ENCODE results near the gene ESX1. TPM values are rescaled to one million over a fixed set of nuclear protein-coding genes. Genes with fewer than 3 reads are reported as not detected.

Gene ESX1
- total and polyA plus RNA-seq, 2 of the 4 experiments (the other 2 are of a cell fraction): not detected

DNA sequence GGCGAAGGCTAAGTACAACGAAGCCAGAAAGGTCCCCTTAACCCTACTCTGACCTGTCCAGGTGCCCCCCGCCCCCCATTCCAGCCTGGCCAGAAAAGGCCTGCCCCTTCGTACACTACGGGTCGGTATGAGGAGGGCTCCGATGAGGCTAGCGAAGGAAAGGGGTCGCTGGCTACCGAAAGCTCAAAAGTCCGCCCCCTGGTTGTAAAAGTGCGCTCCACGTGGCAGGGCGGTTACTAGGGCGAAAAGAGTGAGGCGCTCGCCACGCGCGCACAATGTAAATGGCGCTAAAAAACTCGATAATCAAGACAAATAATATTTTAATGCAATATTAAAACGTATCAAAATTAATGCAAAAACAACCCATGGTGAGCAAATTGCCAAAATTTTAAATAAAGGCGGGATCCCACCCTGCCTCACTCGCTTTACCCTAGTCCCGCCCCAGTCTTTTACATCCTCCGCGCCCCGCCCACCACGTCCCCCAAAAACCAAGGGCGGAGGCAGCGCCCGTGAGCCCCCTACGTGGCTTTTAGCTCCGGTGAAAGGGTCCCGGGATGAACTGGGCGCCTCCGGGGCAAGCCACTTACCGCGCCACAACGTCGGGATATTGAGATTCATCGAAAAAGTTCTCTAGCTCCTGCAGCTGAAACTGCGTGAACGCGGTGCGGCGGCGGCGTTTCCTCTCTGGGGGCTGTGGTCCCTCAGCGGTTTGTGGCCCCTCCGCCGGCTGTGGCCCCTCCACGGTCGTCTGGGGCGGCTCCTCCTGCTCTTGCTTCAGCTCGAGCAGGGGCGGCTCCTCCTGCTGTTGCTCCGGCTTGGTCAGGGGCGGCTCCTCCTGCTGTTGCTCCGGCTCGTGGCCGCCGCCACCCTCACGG, 929 bp downstream of the ESX1 start:
- Histone ChIP-seq H4K8ac (ENCODE audit: low read depth in 2 of 2, low read length in 2 of 2) (no peak overlapping the region), H3K4me3 (ENCODE audit: insufficient read depth, low read depth, low read length) (no peak overlapping the region), H3K56ac (ENCODE audit: extremely low read depth, insufficient read depth, low read length) (no peak overlapping the region), H4K5ac (ENCODE audit: low read depth, low read length) (no peak overlapping the region), H2AFZ (replicated peaks; ENCODE audit: low read length, poor library complexity) (peak overlapping the region; percentile 43), H3K4me1 (ENCODE audit: control insufficient read depth, insufficient read depth, low read length) (no peaks in the 10 kb centered on the region), H2BK5ac (ENCODE audit: low read depth, low read length, poor library complexity, severe bottlenecking) (no peak overlapping the region), H3K9ac (ENCODE audit: low read depth, low read length) (no peak overlapping the region), H2AK9ac (replicated peaks; ENCODE audit: low read depth, low read length, poor library complexity) (no peak overlapping the region), H3K9me1 (ENCODE audit: insufficient read depth, low read length) (no peaks in the 10 kb centered on the region), H3K9me3 (ENCODE audit: control insufficient read depth, insufficient read depth, low read length) (peaks cover 3% of the 10 kb centered on the region; the same call in 1 of the 2 replicates), H3K27ac (ENCODE audit: insufficient read depth, low read length) (no peak overlapping the region), H4K91ac (ENCODE audit: insufficient read depth, low read depth, low read length) (no peak overlapping the region), H4K20me1 (ENCODE audit: insufficient read depth, low read length) (no peaks in the 10 kb centered on the region), H3K23ac (ENCODE audit: low read depth, low read length) (no peak overlapping the region), H2BK20ac (ENCODE audit: low read depth, low read length) (no peak overlapping the region), H2BK15ac (ENCODE audit: low read depth, low read length) (no peak overlapping the region), H3K79me1 (ENCODE audit: low read depth in 1 of 2, low read length in 2 of 2) (no peaks in the 10 kb centered on the region), H3K18ac (ENCODE audit: low read depth, low read length) (no peak overlapping the region), H2AK5ac (ENCODE audit: low read depth, low read length) (no peak overlapping the region), H3K4me2 (ENCODE audit: low read depth, low read length) (peak overlapping the region; percentile 28; the same call in 1 of the 2 replicates), H3K27me3 (ENCODE audit: control insufficient read depth, insufficient read depth, low read length) (peaks cover 46% of the 10 kb centered on the region), H3K4ac (ENCODE audit: low read depth, low read length) (no peak overlapping the region), H3K36me3 (ENCODE audit: control insufficient read depth, insufficient read depth, low read length) (no peaks in the 10 kb centered on the region), H2BK120ac (ENCODE audit: low read depth, low read length) (no peak overlapping the region), H3K14ac (replicated peaks; ENCODE audit: low read depth, low read length) (no peak overlapping the region)
- WGBS, 2 experiments (ENCODE audit: extremely low coverage in 2 of 2, insufficient read length in 1 of 2): 24% methylated on average over 31 of the region's 65 CpGs; no CpG with 5 or more reads in 1 of the 2 experiments
- intact Hi-C loops (cut with micrococcal nuclease) (no loop called here), dilution Hi-C loops (cut with HindIII; ENCODE audit: low sequenced_read_pairs, unreplicated experiment) (no loop called here), in situ Hi-C loops (cut with MboI; ENCODE audit: low sequenced_read_pairs) (no loop called here)
- CTCF ChIA-PET: interaction anchor here (0.5 kb wide), 1 partner anchor 15 kb away, joined by 3 read pairs; no protein-coding TSS in a partner anchor
- BruUV-seq (replicated peaks): no TSS peak
- DNase-seq (no peak), ATAC-seq (ENCODE audit: low read depth) (no peak)
- no peak for TF ChIP-seq CEBPB (IDR thresholded peaks at IDR 0.05; ENCODE audit: low read depth, low read length)
- TF ChIP-seq CHD1 (IDR thresholded peaks at IDR 0.05; ENCODE audit: low read depth, low read length): no peak
- TF ChIP-seq, protein P1, sequence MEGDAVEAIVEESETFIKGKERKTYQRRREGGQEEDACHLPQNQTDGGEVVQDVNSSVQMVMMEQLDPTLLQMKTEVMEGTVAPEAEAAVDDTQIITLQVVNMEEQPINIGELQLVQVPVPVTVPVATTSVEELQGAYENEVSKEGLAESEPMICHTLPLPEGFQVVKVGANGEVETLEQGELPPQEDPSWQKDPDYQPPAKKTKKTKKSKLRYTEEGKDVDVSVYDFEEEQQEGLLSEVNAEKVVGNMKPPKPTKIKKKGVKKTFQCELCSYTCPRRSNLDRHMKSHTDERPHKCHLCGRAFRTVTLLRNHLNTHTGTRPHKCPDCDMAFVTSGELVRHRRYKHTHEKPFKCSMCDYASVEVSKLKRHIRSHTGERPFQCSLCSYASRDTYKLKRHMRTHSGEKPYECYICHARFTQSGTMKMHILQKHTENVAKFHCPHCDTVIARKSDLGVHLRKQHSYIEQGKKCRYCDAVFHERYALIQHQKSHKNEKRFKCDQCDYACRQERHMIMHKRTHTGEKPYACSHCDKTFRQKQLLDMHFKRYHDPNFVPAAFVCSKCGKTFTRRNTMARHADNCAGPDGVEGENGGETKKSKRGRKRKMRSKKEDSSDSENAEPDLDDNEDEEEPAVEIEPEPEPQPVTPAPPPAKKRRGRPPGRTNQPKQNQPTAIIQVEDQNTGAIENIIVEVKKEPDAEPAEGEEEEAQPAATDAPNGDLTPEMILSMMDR (conservative IDR thresholded peaks at IDR 0.05; ENCODE audit: low read depth, low read length): no peak
- POLR2A ChIA-PET (ENCODE audit: unreplicated experiment): no interaction called here

All from IMR-90 (cell line).